ENCODE measurements around the gene ABO. TPM values are rescaled to one million over a fixed set of nuclear protein-coding genes. Genes with fewer than 3 reads are reported as not detected.
A peak's percentile ranks its signal among the peaks of the same experiment; 100 is the strongest.

ABO gene
- total and polyA plus RNA-seq, 2 donors (not counting 1 experiment from before 2014, with no cell fraction given), result not detected

GRCh38 chr9:133274236-133275104 lies 531 bp downstream of the ABO start:
- H3K27me3 ChIP-seq (replicated peaks in 1 of 4; ENCODE audit: control extremely low read depth in 1 of 4, control insufficient read depth in 3 of 4, insufficient read depth in 4 of 4, low read length in 3 of 4), result peaks cover 0 to 36% (median 8%) of the 10 kb centered on the region in 4 experiments
- H3K9ac ChIP-seq (ENCODE audit: low read length), result no peak overlapping the region
- Mint-ChIP-seq H3K9me3 (ENCODE audit: insufficient read depth) (no peaks in the 10 kb centered on the region), H3K27ac (no peak overlapping the region), H3K4me1 (peaks cover 2% of the 10 kb centered on the region), H3K4me3 (peak overlapping the region; percentile 27), H3K27me3 (peaks cover 56% of the 10 kb centered on the region)
- intact Hi-C loops (cut with micrococcal nuclease), result no loop called here
- H3K36me3 ChIP-seq (replicated peaks in 1 of 2; ENCODE audit: control extremely low read depth in 1 of 2, control insufficient read depth in 1 of 2, extremely low read depth in 1 of 2, insufficient read depth in 2 of 2, low read length in 1 of 2), result no peaks in the 10 kb centered on the region
- CTCF ChIA-PET, result no interaction called here
- WGBS (ENCODE audit: insufficient coverage), result 23% methylated on average over 58 of the region's 60 CpGs
- no peak for DNase-seq
- H4K20me1 ChIP-seq (ENCODE audit: control insufficient read depth, insufficient read depth, low read length, poor library complexity, severe bottlenecking), result no peaks in the 10 kb centered on the region
- H3K79me2 ChIP-seq (ENCODE audit: control insufficient read depth, insufficient read depth, low read length), result no peaks in the 10 kb centered on the region
- TF ChIP-seq EZH2 (IDR thresholded peaks at IDR 0.05; ENCODE audit: borderline replicate concordance, insufficient read depth, low read depth, low read length, poor library complexity, severe bottlenecking) (no peak), CTCF (IDR thresholded peaks at IDR 0.05) (no peak)
- no peak overlapping the region for H3K27ac ChIP-seq (ENCODE audit: low read length in 2 of 2)
- no peak for ATAC-seq (ENCODE audit: low read depth)
- POLR2A ChIA-PET, result no interaction called here
- H2AFZ ChIP-seq (ENCODE audit: insufficient read depth, low read depth, low read length, poor library complexity, severe bottlenecking), result no peak overlapping the region
- no peak overlapping the region for H3K4me3 ChIP-seq (ENCODE audit: control extremely low read depth in 1 of 5, extremely low read depth in 1 of 5, insufficient read depth in 1 of 5, low read depth in 2 of 5, low read length in 4 of 5)
- peak overlapping the region; percentile 68 for H3K4me2 ChIP-seq (replicated peaks; ENCODE audit: low read depth, low read length, poor library complexity, severe bottlenecking)
- peaks cover 0 to 15% (median 2%) of the 10 kb centered on the region in 3 donors for H3K9me3 ChIP-seq (ENCODE audit: control extremely low read depth in 1 of 3, control insufficient read depth in 2 of 3, insufficient read depth in 1 of 3, low read length in 2 of 3)
- H3K4me1 ChIP-seq (ENCODE audit: control insufficient read depth in 2 of 2, insufficient read depth in 2 of 2, low read length in 2 of 2), result peaks cover 0 to 8% of the 10 kb centered on the region in 2 donors

GRCh38 chr9:133273819-133274218 lies 1.2 kb downstream of the ABO start:
- no peak for ATAC-seq (ENCODE audit: low read depth)
- Histone ChIP-seq H3K9me3 (ENCODE audit: control extremely low read depth in 1 of 3, control insufficient read depth in 2 of 3, insufficient read depth in 1 of 3, low read length in 2 of 3) (peaks cover 0 to 15% (median 2%) of the 10 kb centered on the region in 3 donors), H2AFZ (ENCODE audit: insufficient read depth, low read depth, low read length, poor library complexity, severe bottlenecking) (no peak overlapping the region), H3K27ac (ENCODE audit: low read length in 2 of 2) (no peak overlapping the region), H3K36me3 (replicated peaks in 1 of 2; ENCODE audit: control extremely low read depth in 1 of 2, control insufficient read depth in 1 of 2, extremely low read depth in 1 of 2, insufficient read depth in 2 of 2, low read length in 1 of 2) (no peaks in the 10 kb centered on the region), H3K4me3 (ENCODE audit: control extremely low read depth in 1 of 5, extremely low read depth in 1 of 5, insufficient read depth in 1 of 5, low read depth in 2 of 5, low read length in 4 of 5) (no peak overlapping the region), H3K4me2 (replicated peaks; ENCODE audit: low read depth, low read length, poor library complexity, severe bottlenecking) (no peak overlapping the region), H3K79me2 (ENCODE audit: control insufficient read depth, insufficient read depth, low read length) (no peaks in the 10 kb centered on the region), H3K9ac (ENCODE audit: low read length) (no peak overlapping the region), H3K4me1 (ENCODE audit: control insufficient read depth in 2 of 2, insufficient read depth in 2 of 2, low read length in 2 of 2) (peaks cover 0 to 8% of the 10 kb centered on the region in 2 donors), H3K27me3 (replicated peaks in 1 of 4; ENCODE audit: control extremely low read depth in 1 of 4, control insufficient read depth in 3 of 4, insufficient read depth in 4 of 4, low read length in 3 of 4) (peaks cover 0 to 36% (median 8%) of the 10 kb centered on the region in 4 experiments), H4K20me1 (ENCODE audit: control insufficient read depth, insufficient read depth, low read length, poor library complexity, severe bottlenecking) (no peaks in the 10 kb centered on the region)
- peak overlapping the region; percentile 27 for H3K4me3 Mint-ChIP-seq
- intact Hi-C loops (cut with micrococcal nuclease), result no loop called here
- POLR2A ChIA-PET, result no interaction called here
- H3K27me3 Mint-ChIP-seq, result peaks cover 58% of the 10 kb centered on the region
- 73% methylated on average over 11 of the region's 11 CpGs for WGBS (ENCODE audit: insufficient coverage)
- peaks cover 2% of the 10 kb centered on the region for H3K4me1 Mint-ChIP-seq
- TF ChIP-seq EZH2 (IDR thresholded peaks at IDR 0.05; ENCODE audit: borderline replicate concordance, insufficient read depth, low read depth, low read length, poor library complexity, severe bottlenecking) (no peak), CTCF (IDR thresholded peaks at IDR 0.05) (no peak)
- CTCF ChIA-PET, result no interaction called here
- no peak overlapping the region for H3K27ac Mint-ChIP-seq
- H3K9me3 Mint-ChIP-seq (ENCODE audit: insufficient read depth), result no peaks in the 10 kb centered on the region
- no peak for DNase-seq

Measured in B cell (primary cell).